Measurements from ENCODE around the gene LRRC37A.
"Not testable (repeated sequence)": the region's sequence is repeated elsewhere in the genome, so short reads cannot be mapped to it uniquely, and the experiment has no call there.

Gene LRRC37A

GRCh38 chr17:46274238-46274637, 20.7 kb upstream of the LRRC37A start:
- no peak overlapping the region for H3K4me3 ChIP-seq (ENCODE audit: low read depth, low read length, poor library complexity, severe bottlenecking)
- TF ChIP-seq EZH2 (IDR thresholded peaks at IDR 0.05; ENCODE audit: borderline replicate concordance, low read length) = no peak
- no peak for TF ChIP-seq CTCF (IDR thresholded peaks at IDR 0.05; ENCODE audit: low read length)
- no peaks in the 10 kb centered on the region for H3K79me2 ChIP-seq (ENCODE audit: insufficient read depth, low read length)
- H3K27me3 ChIP-seq (ENCODE audit: insufficient read depth, low read length) = no peaks in the 10 kb centered on the region
- H3K36me3 ChIP-seq (ENCODE audit: insufficient read depth, low read length) = no peaks in the 10 kb centered on the region
- no peak overlapping the region for H3K9ac ChIP-seq (ENCODE audit: low read length)
- H4K20me1 ChIP-seq (ENCODE audit: insufficient read depth, low read length) = no peaks in the 10 kb centered on the region
- no peak overlapping the region for H3K27ac ChIP-seq (ENCODE audit: low read depth, low read length, poor library complexity, severe bottlenecking)
- no peaks in the 10 kb centered on the region for H3K9me2 ChIP-seq (ENCODE audit: low read depth, low read length)
- H3K4me2 ChIP-seq (ENCODE audit: low read length) = no peak overlapping the region
- no peak overlapping the region for H2AFZ ChIP-seq (ENCODE audit: low read length)
- H3F3A ChIP-seq (ENCODE audit: insufficient read depth, low read length) = no peaks in the 10 kb centered on the region
- H3K4me1 ChIP-seq (ENCODE audit: insufficient read depth, low read length, severe bottlenecking) = no peaks in the 10 kb centered on the region
- H3K9me3 ChIP-seq (ENCODE audit: low read length) = no peaks in the 10 kb centered on the region

GRCh38 chr17:46276728-46277479, 18.0 kb upstream of the LRRC37A start:
- not testable (repeated sequence) for H3K4me2 ChIP-seq (ENCODE audit: low read length)

GRCh38 chr17:46281336-46281735, 13.6 kb upstream of the LRRC37A start:
- H3K36me3 ChIP-seq (ENCODE audit: insufficient read depth, low read length); H3K4me3 ChIP-seq (ENCODE audit: low read depth, low read length, poor library complexity, severe bottlenecking); H2AFZ ChIP-seq (ENCODE audit: low read length); H3F3A ChIP-seq (ENCODE audit: insufficient read depth, low read length); H3K27ac ChIP-seq (ENCODE audit: low read depth, low read length, poor library complexity, severe bottlenecking); H3K9ac ChIP-seq (ENCODE audit: low read length); H3K27me3 ChIP-seq (ENCODE audit: insufficient read depth, low read length); H3K4me1 ChIP-seq (ENCODE audit: insufficient read depth, low read length, severe bottlenecking); H3K9me3 ChIP-seq (ENCODE audit: low read length); H4K20me1 ChIP-seq (ENCODE audit: insufficient read depth, low read length); H3K4me2 ChIP-seq (ENCODE audit: low read length); H3K79me2 ChIP-seq (ENCODE audit: insufficient read depth, low read length); H3K9me2 ChIP-seq (ENCODE audit: low read depth, low read length): not testable (repeated sequence)

More at GRCh38 chr17:46276728-46277479, 18.0 kb upstream of the LRRC37A start:
- H3K27ac ChIP-seq (ENCODE audit: low read depth, low read length, poor library complexity, severe bottlenecking); H3K9me2 ChIP-seq (ENCODE audit: low read depth, low read length); H2AFZ ChIP-seq (ENCODE audit: low read length); H3K4me3 ChIP-seq (ENCODE audit: low read depth, low read length, poor library complexity, severe bottlenecking); H3K4me1 ChIP-seq (ENCODE audit: insufficient read depth, low read length, severe bottlenecking); H3K27me3 ChIP-seq (ENCODE audit: insufficient read depth, low read length); H3F3A ChIP-seq (ENCODE audit: insufficient read depth, low read length); H3K9me3 ChIP-seq (ENCODE audit: low read length); H3K79me2 ChIP-seq (ENCODE audit: insufficient read depth, low read length); H3K36me3 ChIP-seq (ENCODE audit: insufficient read depth, low read length); H4K20me1 ChIP-seq (ENCODE audit: insufficient read depth, low read length); H3K9ac ChIP-seq (ENCODE audit: low read length): not testable (repeated sequence)

- not testable (repeated sequence) for H3K79me2 ChIP-seq (ENCODE audit: insufficient read depth, low read length); H3K9me2 ChIP-seq (ENCODE audit: low read depth, low read length); H3K27ac ChIP-seq (ENCODE audit: low read depth, low read length, poor library complexity, severe bottlenecking); H3K4me1 ChIP-seq (ENCODE audit: insufficient read depth, low read length, severe bottlenecking); H4K20me1 ChIP-seq (ENCODE audit: insufficient read depth, low read length); H3K9me3 ChIP-seq (ENCODE audit: low read length); H3F3A ChIP-seq (ENCODE audit: insufficient read depth, low read length); H3K27me3 ChIP-seq (ENCODE audit: insufficient read depth, low read length); H3K4me3 ChIP-seq (ENCODE audit: low read depth, low read length, poor library complexity, severe bottlenecking); H3K4me2 ChIP-seq (ENCODE audit: low read length); H2AFZ ChIP-seq (ENCODE audit: low read length); H3K9ac ChIP-seq (ENCODE audit: low read length); H3K36me3 ChIP-seq (ENCODE audit: insufficient read depth, low read length)
These were observed 12.3 kb upstream of the LRRC37A start for GRCh38 chr17:46282635-46283034.

- H3K4me3 ChIP-seq (ENCODE audit: low read depth, low read length, poor library complexity, severe bottlenecking); H2AFZ ChIP-seq (ENCODE audit: low read length); H3K9me3 ChIP-seq (ENCODE audit: low read length); H3K36me3 ChIP-seq (ENCODE audit: insufficient read depth, low read length); H3K27me3 ChIP-seq (ENCODE audit: insufficient read depth, low read length); H3K4me2 ChIP-seq (ENCODE audit: low read length); H3K9ac ChIP-seq (ENCODE audit: low read length); H3K4me1 ChIP-seq (ENCODE audit: insufficient read depth, low read length, severe bottlenecking); H3K9me2 ChIP-seq (ENCODE audit: low read depth, low read length); H3K27ac ChIP-seq (ENCODE audit: low read depth, low read length, poor library complexity, severe bottlenecking); H4K20me1 ChIP-seq (ENCODE audit: insufficient read depth, low read length); H3F3A ChIP-seq (ENCODE audit: insufficient read depth, low read length); H3K79me2 ChIP-seq (ENCODE audit: insufficient read depth, low read length): not testable (repeated sequence)
These were observed 10.5 kb upstream of the LRRC37A start for GRCh38 chr17:46284467-46284866.

- H3K9me2 ChIP-seq (ENCODE audit: low read depth, low read length); H3K4me3 ChIP-seq (ENCODE audit: low read depth, low read length, poor library complexity, severe bottlenecking); H3K79me2 ChIP-seq (ENCODE audit: insufficient read depth, low read length); H2AFZ ChIP-seq (ENCODE audit: low read length); H3K36me3 ChIP-seq (ENCODE audit: insufficient read depth, low read length); H3K4me1 ChIP-seq (ENCODE audit: insufficient read depth, low read length, severe bottlenecking); H3K4me2 ChIP-seq (ENCODE audit: low read length); H4K20me1 ChIP-seq (ENCODE audit: insufficient read depth, low read length); H3K9me3 ChIP-seq (ENCODE audit: low read length); H3K27ac ChIP-seq (ENCODE audit: low read depth, low read length, poor library complexity, severe bottlenecking); H3F3A ChIP-seq (ENCODE audit: insufficient read depth, low read length); H3K27me3 ChIP-seq (ENCODE audit: insufficient read depth, low read length); H3K9ac ChIP-seq (ENCODE audit: low read length): not testable (repeated sequence)
These were observed 9.4 kb upstream of the LRRC37A start for GRCh38 chr17:46285500-46285899.
